GM12878 (cell line): Measurements from ENCODE around the gene ASZ1. TPM values are rescaled to one million over a fixed set of nuclear protein-coding genes. Genes with fewer than 3 reads are reported as not detected.

Experiments
- ATAC-seq: fragments of 200-7000 bp; cut with Tn5 transposase; 3 replicates; pipeline ENCODE4 v1.9.1; 2020; ENCODE audit warnings: mild to moderate bottlenecking, moderate library complexity
- BruUV-seq: library from RNA; stranded (reverse); fragments of 400-500 nt; replicated peaks from 2 replicates; lab custom pipeline; 2021; lab: Mats Ljungman, UMichigan
- CTCF ChIA-PET: fragments of 300-600 bp; sonication (Branson Sonifier 250); formaldehyde crosslinking; extraction: SDS; loops from one replicate; lab custom pipeline; 2021; ENCODE audit warnings: inconsistent platforms; lab: Yijun Ruan, JAX
- POLR2A ChIA-PET: fragments of 350-600 bp; formaldehyde crosslinking; extraction: SDS; loops from one replicate; lab custom pipeline; 2021; ENCODE audit warnings: inconsistent platforms; lab: Charles Lee
- RAD21 ChIA-PET: fragments of 300-600 bp; sonication (Branson Sonifier 250); formaldehyde crosslinking; loops from one replicate; lab custom pipeline; 2023; ENCODE audit warnings: antibody characterized with exemption; ENCODE audit not compliant: unreplicated experiment; lab: Charles Lee
- SMC1A ChIA-PET: fragments of 300-600 bp; sonication (Branson Sonifier 250); formaldehyde crosslinking; loops from one replicate; lab custom pipeline; 2023; ENCODE audit not compliant: unreplicated experiment, uncharacterized antibody; lab: Charles Lee
- DNase-seq: peaks from one replicate; pipeline ENCODE4 v3.0.0-alpha.2; 2011; ENCODE audit warnings: low read depth, low spot score
- FAIRE-seq: peaks from 3 replicates; lab custom pipeline; 2011; peaks lifted over from hg19 to GRCh38; lab: Jason Lieb, UNC
- H2AFZ ChIP-seq: 2 replicates; pipeline ENCODE4 v1.6.0; 2011; ENCODE audit warnings: low read depth, low read length, control low read depth; ENCODE audit not compliant: control insufficient read depth
- H3K27ac ChIP-seq: 2 replicates; pipeline ENCODE4 v1.5.1; 2011; ENCODE audit warnings: control low read depth; ENCODE audit not compliant: control insufficient read depth, insufficient read depth
- H3K27me3 ChIP-seq, 2 experiments: replicated peaks in 1 of 2; 2 replicates each; pipeline versions ENCODE4 v1.6.0 to v1.6.1; 2011; ENCODE audit warnings: low read length in 1 of 2; ENCODE audit not compliant: control insufficient read depth in 2 of 2, insufficient read depth in 2 of 2
- H3K36me3 ChIP-seq, 2 experiments: 2 replicates each; pipeline ENCODE4 v1.5.1; 2011; ENCODE audit warnings: low read length in 1 of 2; ENCODE audit not compliant: control insufficient read depth in 2 of 2, insufficient read depth in 2 of 2
- H3K4me1 ChIP-seq: 2 replicates; pipeline ENCODE4 v1.6.1; 2011; ENCODE audit warnings: mild to moderate bottlenecking, low read length, moderate library complexity, mixed read lengths; ENCODE audit not compliant: control insufficient read depth, insufficient read depth
- H3K4me2 ChIP-seq: 2 replicates; pipeline ENCODE4 v1.6.0; 2011; ENCODE audit warnings: control low read depth; ENCODE audit not compliant: control insufficient read depth, insufficient read depth
- H3K4me3 ChIP-seq: fragments of 200-600 bp; sonication (generic); 2 replicates; pipeline ENCODE4 v1.5.1; 2016
- H3K79me2 ChIP-seq: 2 replicates; pipeline ENCODE4 v1.6.0; 2011; ENCODE audit warnings: low read length; ENCODE audit not compliant: control insufficient read depth, insufficient read depth
- H3K9ac ChIP-seq: 2 replicates; pipeline ENCODE4 v1.8.0; 2011; ENCODE audit warnings: low read length, control low read depth, mixed read lengths; ENCODE audit not compliant: control insufficient read depth, insufficient read depth
- H3K9me3 ChIP-seq: replicated peaks from 3 replicates; pipeline ENCODE4 v1.5.1; 2011; ENCODE audit warnings: mild to moderate bottlenecking, low read length; ENCODE audit not compliant: control insufficient read depth, insufficient read depth
- H4K20me1 ChIP-seq: 2 replicates; pipeline ENCODE4 v1.6.0; 2011; ENCODE audit not compliant: control insufficient read depth, insufficient read depth
- CHD1 ChIP-seq: IDR thresholded peaks from 2 replicates; pipeline ENCODE4 v1.6.1; 2012; ENCODE audit warnings: low read depth, low read length, improper control_type of control experiment
- EGR1 ChIP-seq, 2 experiments: IDR thresholded peaks; 1 replicate in 1 of 2; 2 replicates in 1 of 2; pipeline ENCODE4 v1.6.1; 2011 to 2012; ENCODE audit warnings: low read depth in 2 of 2, low read length in 2 of 2, borderline replicate concordance in 1 of 2, mild to moderate bottlenecking in 1 of 2, moderate library complexity in 1 of 2
- FOXK2 ChIP-seq: fragments of 450-650 bp; IDR thresholded peaks from 2 replicates; pipeline ENCODE4 v1.6.1; 2017; ENCODE audit warnings: mild to moderate bottlenecking, moderate library complexity
- FOXM1 ChIP-seq: IDR thresholded peaks from 2 replicates; pipeline ENCODE4 v1.6.1; 2012; ENCODE audit warnings: low read depth, mild to moderate bottlenecking, inconsistent platforms, low read length, moderate library complexity
- HDAC2 ChIP-seq: fragments of 200-600 bp; sonication (generic); IDR thresholded peaks from 2 replicates; pipeline ENCODE4 v1.6.1; 2017
- JUNB ChIP-seq: IDR thresholded peaks from 2 replicates; pipeline ENCODE4 v1.6.1; 2016; ENCODE audit warnings: antibody characterized with exemption, mild to moderate bottlenecking
- JUND ChIP-seq: IDR thresholded peaks from 2 replicates; pipeline ENCODE4 v1.6.1; 2012; ENCODE audit warnings: low read depth, mild to moderate bottlenecking, low read length, improper control_type of control experiment, moderate library complexity
- MTA2 ChIP-seq: fragments of 450-650 bp; IDR thresholded peaks from 2 replicates; pipeline ENCODE4 v1.6.1; 2016; ENCODE audit warnings: low read depth, mild to moderate bottlenecking, moderate library complexity
- MXI1 ChIP-seq: fragments of 150-350 bp; IDR thresholded peaks from 2 replicates; pipeline ENCODE4 v1.6.1; 2011; ENCODE audit warnings: low read depth, mild to moderate bottlenecking, inconsistent platforms, low read length, improper control_type of control experiment
- NR2F1 ChIP-seq: fragments of 450-650 bp; conservative IDR thresholded peaks from 2 replicates; pipeline ENCODE4 v1.6.1; 2017; ENCODE audit warnings: mild to moderate bottlenecking
- RAD21 ChIP-seq: IDR thresholded peaks from 2 replicates; pipeline ENCODE4 v1.6.1; 2011; ENCODE audit warnings: mild to moderate bottlenecking, low read depth, low read length, moderate library complexity; ENCODE audit not compliant: insufficient read depth
- SMC3 ChIP-seq: IDR thresholded peaks from 2 replicates; pipeline ENCODE4 v1.6.1; 2011; ENCODE audit warnings: low read length, improper control_type of control experiment, borderline replicate concordance
- TBL1XR1 ChIP-seq: IDR thresholded peaks from 2 replicates; pipeline ENCODE4 v1.6.1; 2012; ENCODE audit warnings: low read depth, low read length, improper control_type of control experiment
- TCF3 ChIP-seq: IDR thresholded peaks from 2 replicates; pipeline ENCODE4 v1.6.1; 2012; ENCODE audit warnings: low read depth, mild to moderate bottlenecking, low read length, borderline replicate concordance; ENCODE audit not compliant: insufficient read depth
- ZNF384 ChIP-seq: IDR thresholded peaks from 2 replicates; pipeline ENCODE4 v1.6.1; 2012; ENCODE audit warnings: low read depth, mild to moderate bottlenecking, low read length, improper control_type of control experiment, borderline replicate concordance
- ZNF622 ChIP-seq: fragments of 450-650 bp; IDR thresholded peaks from 2 replicates; pipeline ENCODE4 v1.6.1; 2017; ENCODE audit warnings: mild to moderate bottlenecking, inconsistent platforms
- WGBS: methylation state at CpG from one replicate; pipeline ENCODE4 v1.1.6; 2016; ENCODE audit warnings: low lambda C conversion rate; ENCODE audit not compliant: insufficient replicate concordance, insufficient coverage; ENCODE audit errors: missing lambda C conversion rate; 5-methylcytosine and 5-hydroxymethylcytosine counted together
- in situ Hi-C: fragments of 300-500 bp; cut with MboI; formaldehyde crosslinking; loops from 9 replicates; pipeline ENCODE4 v1.14.3; 2018; ENCODE audit warnings: mixed read lengths
- intact Hi-C: fragments of 100-400 bp; cut with micrococcal nuclease; formaldehyde crosslinking; loops from one replicate; pipeline ENCODE4 v1.14.2; 2022; ENCODE audit not compliant: unreplicated experiment
- polyA plus RNA-seq, 11 experiments: library from polyadenylated mRNA; depleted of rRNA in 4 of 11; unstranded in 6 of 11; stranded (reverse) in 5 of 11; fragments of >200 nt; fragmentation: Nextera tagmentation in 4 of 11; fragmentation: Illumina TruSeq in 1 of 11; extraction: Ambion mirVana in 4 of 11; extraction: Trizol in 1 of 11; gene quantifications; 1 replicate in 1 of 11; 2 replicates in 10 of 11; pipeline versions ENCODE4 v1.2.1 to v1.2.3, GENCODE V29; 2011 to 2016; ENCODE audit warnings: inconsistent platforms in 2 of 11, missing spikeins in 2 of 11, low read depth in 1 of 11
- total RNA-seq, 4 experiments: library from RNA; depleted of rRNA in 3 of 4; stranded (reverse); fragments of >200 nt in 3 of 4; fragmentation: Illumina TruSeq in 1 of 4; extraction: Trizol in 1 of 4; gene quantifications; 2 replicates each; pipeline versions ENCODE4 v1.2.1 to v1.2.3, GENCODE V29; 2013 to 2021
- TF ChIP-seq, protein P1 (sequence below): IDR thresholded peaks from 2 replicates; pipeline ENCODE4 v1.6.1; 2012; ENCODE audit warnings: low read depth, low read length, improper control_type of control experiment
- TF ChIP-seq, protein P2 (sequence below): fragments of 450-650 bp; IDR thresholded peaks from 2 replicates; pipeline ENCODE4 v1.6.1; 2017; ENCODE audit warnings: mild to moderate bottlenecking
- TF ChIP-seq, protein P3 (sequence below): IDR thresholded peaks from 2 replicates; pipeline ENCODE4 v1.6.1; 2012; ENCODE audit warnings: low read depth, low read length, improper control_type of control experiment
- TF ChIP-seq, protein P4 (sequence below): fragments of 450-650 bp; IDR thresholded peaks from 2 replicates; pipeline ENCODE4 v1.6.1; 2016; ENCODE audit warnings: mild to moderate bottlenecking

Gene ASZ1
- total and polyA plus RNA-seq, 10 of the 15 experiments (the other 5 are each of a cell fraction or from before 2014, with no cell fraction given), result 0.04 to 0.09 (median 0.06) TPM; not detected in 5

DNA sequence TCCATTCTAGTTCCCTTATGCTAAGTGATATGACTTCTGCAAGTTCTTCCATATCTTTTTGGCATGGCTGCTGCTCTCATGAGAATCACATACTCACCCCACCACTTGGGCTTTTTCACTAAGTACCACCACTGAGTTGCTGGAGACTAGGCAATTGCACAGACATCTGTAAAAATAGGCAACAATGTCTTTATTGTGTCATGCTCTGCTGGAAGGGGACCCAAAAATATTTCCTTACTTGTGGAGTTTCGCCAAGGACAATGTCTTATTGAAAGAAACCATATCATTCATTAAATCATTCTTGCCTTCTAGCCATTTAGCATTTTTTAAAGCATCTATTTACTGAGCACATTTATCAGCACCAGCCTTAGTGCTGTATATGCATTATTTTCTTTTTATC is 17.4 kb upstream of the ASZ1 start:
- Histone ChIP-seq H3K27ac (no peak overlapping the region), H3K27me3 (no peaks in the 10 kb centered on the region), H4K20me1 (no peaks in the 10 kb centered on the region), H2AFZ (no peak overlapping the region), H3K4me2 (no peak overlapping the region), H3K4me1 (no peaks in the 10 kb centered on the region), H3K9me3 (no peaks in the 10 kb centered on the region; the same call in 2 of the 3 replicates), H3K36me3 (no peaks in the 10 kb centered on the region), H3K4me3 (no peak overlapping the region), H3K9ac (no peak overlapping the region), H3K79me2 (no peaks in the 10 kb centered on the region)
- ChIA-PET RAD21 (no interaction called here), POLR2A (no interaction called here), CTCF (interaction anchor here (1.0 to 1.9 kb wide), 4 partner anchors 9 to 44 kb away, joined by 3 to 7 read pairs (median 3); no protein-coding TSS in a partner anchor), SMC1A (interaction anchor here (1.1 kb wide), 1 partner anchor 9 kb away, joined by 5 read pairs; no protein-coding TSS in a partner anchor)
- in situ Hi-C loops, result no loop called here
- FAIRE-seq, result no peak
- no TSS peak for BruUV-seq
- 0% methylated on average over 1 of the region's 1 CpG for WGBS
- intact Hi-C loops, result no loop called here
- DNase-seq, result no peak
- TF ChIP-seq, protein P1, sequence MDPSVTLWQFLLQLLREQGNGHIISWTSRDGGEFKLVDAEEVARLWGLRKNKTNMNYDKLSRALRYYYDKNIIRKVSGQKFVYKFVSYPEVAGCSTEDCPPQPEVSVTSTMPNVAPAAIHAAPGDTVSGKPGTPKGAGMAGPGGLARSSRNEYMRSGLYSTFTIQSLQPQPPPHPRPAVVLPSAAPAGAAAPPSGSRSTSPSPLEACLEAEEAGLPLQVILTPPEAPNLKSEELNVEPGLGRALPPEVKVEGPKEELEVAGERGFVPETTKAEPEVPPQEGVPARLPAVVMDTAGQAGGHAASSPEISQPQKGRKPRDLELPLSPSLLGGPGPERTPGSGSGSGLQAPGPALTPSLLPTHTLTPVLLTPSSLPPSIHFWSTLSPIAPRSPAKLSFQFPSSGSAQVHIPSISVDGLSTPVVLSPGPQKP, result no peak
- TF ChIP-seq MXI1 (no peak), TCF3 (no peak), FOXM1 (no peak), HDAC2 (no peak), JUNB (no peak), SMC3 (no peak), EGR1 (IDR thresholded peaks at IDR 0.05; ENCODE audit: borderline replicate concordance in 1 of 2, low read depth in 2 of 2, low read length in 2 of 2) (no peak), TBL1XR1 (no peak), FOXK2 (no peak), ZNF384 (no peak), MTA2 (no peak), NR2F1 (no peak), JUND (no peak), CHD1 (no peak), ZNF622 (no peak), RAD21 (no peak)
- TF ChIP-seq, protein P2, sequence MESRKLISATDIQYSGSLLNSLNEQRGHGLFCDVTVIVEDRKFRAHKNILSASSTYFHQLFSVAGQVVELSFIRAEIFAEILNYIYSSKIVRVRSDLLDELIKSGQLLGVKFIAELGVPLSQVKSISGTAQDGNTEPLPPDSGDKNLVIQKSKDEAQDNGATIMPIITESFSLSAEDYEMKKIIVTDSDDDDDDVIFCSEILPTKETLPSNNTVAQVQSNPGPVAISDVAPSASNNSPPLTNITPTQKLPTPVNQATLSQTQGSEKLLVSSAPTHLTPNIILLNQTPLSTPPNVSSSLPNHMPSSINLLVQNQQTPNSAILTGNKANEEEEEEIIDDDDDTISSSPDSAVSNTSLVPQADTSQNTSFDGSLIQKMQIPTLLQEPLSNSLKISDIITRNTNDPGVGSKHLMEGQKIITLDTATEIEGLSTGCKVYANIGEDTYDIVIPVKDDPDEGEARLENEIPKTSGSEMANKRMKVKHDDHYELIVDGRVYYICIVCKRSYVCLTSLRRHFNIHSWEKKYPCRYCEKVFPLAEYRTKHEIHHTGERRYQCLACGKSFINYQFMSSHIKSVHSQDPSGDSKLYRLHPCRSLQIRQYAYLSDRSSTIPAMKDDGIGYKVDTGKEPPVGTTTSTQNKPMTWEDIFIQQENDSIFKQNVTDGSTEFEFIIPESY, result no peak
- TF ChIP-seq, protein P3, sequence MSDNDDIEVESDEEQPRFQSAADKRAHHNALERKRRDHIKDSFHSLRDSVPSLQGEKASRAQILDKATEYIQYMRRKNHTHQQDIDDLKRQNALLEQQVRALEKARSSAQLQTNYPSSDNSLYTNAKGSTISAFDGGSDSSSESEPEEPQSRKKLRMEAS, result no peak
- TF ChIP-seq, protein P4, sequence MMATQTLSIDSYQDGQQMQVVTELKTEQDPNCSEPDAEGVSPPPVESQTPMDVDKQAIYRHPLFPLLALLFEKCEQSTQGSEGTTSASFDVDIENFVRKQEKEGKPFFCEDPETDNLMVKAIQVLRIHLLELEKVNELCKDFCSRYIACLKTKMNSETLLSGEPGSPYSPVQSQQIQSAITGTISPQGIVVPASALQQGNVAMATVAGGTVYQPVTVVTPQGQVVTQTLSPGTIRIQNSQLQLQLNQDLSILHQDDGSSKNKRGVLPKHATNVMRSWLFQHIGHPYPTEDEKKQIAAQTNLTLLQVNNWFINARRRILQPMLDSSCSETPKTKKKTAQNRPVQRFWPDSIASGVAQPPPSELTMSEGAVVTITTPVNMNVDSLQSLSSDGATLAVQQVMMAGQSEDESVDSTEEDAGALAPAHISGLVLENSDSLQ, result no peak
- ATAC-seq, result no peak
